Calu3 (cell line): ENCODE measurements around the gene NUFIP2. TPM values are rescaled to one million over a fixed set of nuclear protein-coding genes. Genes with fewer than 3 reads are reported as not detected.

Experiments
- BruUV-seq: library from RNA; stranded (reverse); fragments of 400-500 nt; replicated peaks from 2 replicates; lab custom pipeline; 2021; lab: Mats Ljungman, UMichigan
- CTCF ChIA-PET: fragments of 300-600 bp; sonication (Branson Sonifier 250); formaldehyde crosslinking; loops from one replicate; lab custom pipeline; 2022; ENCODE audit warnings: antibody characterized with exemption; lab: Charles Lee
- DNase-seq: peaks from one replicate; pipeline ENCODE4 v3.0.0; 2022
- H3K27ac Mint-ChIP-seq: one replicate; pipeline ENCODE4 v1.8.0; 2022; ENCODE audit warnings: mixed read lengths; ENCODE audit not compliant: unreplicated experiment
- H3K27me3 Mint-ChIP-seq: one replicate; pipeline ENCODE4 v1.8.0; 2022; ENCODE audit warnings: mixed read lengths; ENCODE audit not compliant: unreplicated experiment
- H3K36me3 Mint-ChIP-seq: one replicate; pipeline ENCODE4 v1.8.0; 2022; ENCODE audit warnings: mild to moderate bottlenecking, moderate library complexity, mixed read lengths; ENCODE audit not compliant: insufficient read depth, unreplicated experiment
- H3K4me1 Mint-ChIP-seq: one replicate; pipeline ENCODE4 v1.8.0; 2022; ENCODE audit warnings: mild to moderate bottlenecking, low read depth, mixed read lengths; ENCODE audit not compliant: unreplicated experiment
- H3K4me3 Mint-ChIP-seq: one replicate; pipeline ENCODE4 v1.8.0; 2022; ENCODE audit warnings: mild to moderate bottlenecking, low read depth, moderate library complexity, mixed read lengths; ENCODE audit not compliant: unreplicated experiment
- H3K9me3 Mint-ChIP-seq: one replicate; pipeline ENCODE4 v1.8.0; 2022; ENCODE audit warnings: low read depth, mixed read lengths; ENCODE audit not compliant: unreplicated experiment
- intact Hi-C: fragments of 100-400 bp; cut with micrococcal nuclease; formaldehyde crosslinking; loops from one replicate; pipeline ENCODE4 v1.10.0; 2022; ENCODE audit not compliant: unreplicated experiment
- total RNA-seq: library from RNA; stranded (reverse); gene quantifications from 2 replicates; pipeline ENCODE4 v1.2.3, GENCODE V29; 2022
- TF ChIP-seq, protein P1 (sequence below): fragments of 200-600 bp; IDR thresholded peaks from one replicate; pipeline ENCODE4 v1.8.0; 2022; ENCODE audit warnings: antibody characterized with exemption; ENCODE audit not compliant: unreplicated experiment

Gene NUFIP2
- total RNA-seq, 1 experiment from 2014 or later, result 92.9 TPM

DNA sequence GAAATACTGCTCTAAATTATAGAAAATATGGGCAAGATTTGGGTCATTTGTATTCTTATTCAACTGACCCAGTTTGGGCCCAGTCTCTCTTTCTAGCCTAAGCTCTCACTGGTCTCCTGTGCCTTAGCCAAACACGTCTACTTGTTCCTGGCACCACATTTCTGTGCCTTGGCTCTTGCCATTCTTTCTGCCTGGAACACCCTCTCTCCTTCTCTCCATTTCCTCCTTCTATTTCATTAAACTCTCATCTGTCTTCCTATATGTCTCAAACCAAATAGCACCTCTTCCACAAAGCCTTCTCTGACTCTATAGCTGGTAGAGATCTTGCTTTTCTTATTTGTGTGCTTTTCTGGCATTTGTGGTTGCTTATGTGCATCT lies 37.7 kb upstream of the NUFIP2 start:
- H3K9me3 Mint-ChIP-seq, result no peaks in the 10 kb centered on the region
- CTCF ChIA-PET, result no interaction called here
- TF ChIP-seq, protein P1, sequence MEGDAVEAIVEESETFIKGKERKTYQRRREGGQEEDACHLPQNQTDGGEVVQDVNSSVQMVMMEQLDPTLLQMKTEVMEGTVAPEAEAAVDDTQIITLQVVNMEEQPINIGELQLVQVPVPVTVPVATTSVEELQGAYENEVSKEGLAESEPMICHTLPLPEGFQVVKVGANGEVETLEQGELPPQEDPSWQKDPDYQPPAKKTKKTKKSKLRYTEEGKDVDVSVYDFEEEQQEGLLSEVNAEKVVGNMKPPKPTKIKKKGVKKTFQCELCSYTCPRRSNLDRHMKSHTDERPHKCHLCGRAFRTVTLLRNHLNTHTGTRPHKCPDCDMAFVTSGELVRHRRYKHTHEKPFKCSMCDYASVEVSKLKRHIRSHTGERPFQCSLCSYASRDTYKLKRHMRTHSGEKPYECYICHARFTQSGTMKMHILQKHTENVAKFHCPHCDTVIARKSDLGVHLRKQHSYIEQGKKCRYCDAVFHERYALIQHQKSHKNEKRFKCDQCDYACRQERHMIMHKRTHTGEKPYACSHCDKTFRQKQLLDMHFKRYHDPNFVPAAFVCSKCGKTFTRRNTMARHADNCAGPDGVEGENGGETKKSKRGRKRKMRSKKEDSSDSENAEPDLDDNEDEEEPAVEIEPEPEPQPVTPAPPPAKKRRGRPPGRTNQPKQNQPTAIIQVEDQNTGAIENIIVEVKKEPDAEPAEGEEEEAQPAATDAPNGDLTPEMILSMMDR, result no peak
- DNase-seq, result no peak
- no peaks in the 10 kb centered on the region for H3K36me3 Mint-ChIP-seq
- H3K4me1 Mint-ChIP-seq, result no peaks in the 10 kb centered on the region
- no peak overlapping the region for H3K4me3 Mint-ChIP-seq
- BruUV-seq, result no TSS peak
- intact Hi-C loops, result no loop called here
- no peak overlapping the region for H3K27ac Mint-ChIP-seq
- H3K27me3 Mint-ChIP-seq, result no peaks in the 10 kb centered on the region

DNA sequence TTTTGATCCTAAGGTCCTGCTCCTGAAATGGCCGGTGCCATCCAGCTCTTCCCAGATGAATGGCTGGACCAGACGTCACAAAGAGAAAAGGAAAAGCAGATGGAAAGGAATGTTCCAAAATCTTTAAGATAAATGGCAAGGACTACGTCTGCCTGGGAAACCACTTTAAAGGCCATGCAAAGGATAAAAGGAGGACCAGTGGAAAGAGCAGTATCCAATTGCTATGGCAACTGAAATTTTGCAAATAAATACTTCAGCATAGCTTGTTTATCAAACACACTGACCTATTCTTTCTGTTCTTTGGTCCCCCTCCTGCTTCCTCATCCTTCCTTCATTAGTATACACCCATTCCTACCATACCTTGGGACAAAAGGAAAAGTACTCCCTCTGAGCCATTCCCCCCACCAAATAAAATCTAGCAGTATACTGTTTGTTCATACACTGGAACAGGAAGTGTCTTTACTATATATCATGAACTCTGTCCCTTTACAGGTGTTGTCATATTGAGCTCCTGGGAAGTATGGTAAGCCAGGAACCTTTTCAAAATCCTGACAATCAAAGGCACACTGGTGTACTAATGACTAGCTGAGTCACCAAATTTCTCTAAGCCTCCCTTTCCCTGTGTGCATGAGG lies 37.2 kb upstream of the NUFIP2 start:
- Mint-ChIP-seq H3K36me3 (no peaks in the 10 kb centered on the region), H3K9me3 (no peaks in the 10 kb centered on the region), H3K4me3 (no peak overlapping the region), H3K27me3 (no peaks in the 10 kb centered on the region), H3K4me1 (no peaks in the 10 kb centered on the region), H3K27ac (no peak overlapping the region)
- TF ChIP-seq, protein P1, result no peak
- CTCF ChIA-PET, result interaction anchor here (0.6 kb wide), 1 partner anchor 41 kb away, joined by 5 read pairs; no protein-coding TSS in a partner anchor
- intact Hi-C loops, result no loop called here
- BruUV-seq, result no TSS peak
- no peak for DNase-seq

DNA sequence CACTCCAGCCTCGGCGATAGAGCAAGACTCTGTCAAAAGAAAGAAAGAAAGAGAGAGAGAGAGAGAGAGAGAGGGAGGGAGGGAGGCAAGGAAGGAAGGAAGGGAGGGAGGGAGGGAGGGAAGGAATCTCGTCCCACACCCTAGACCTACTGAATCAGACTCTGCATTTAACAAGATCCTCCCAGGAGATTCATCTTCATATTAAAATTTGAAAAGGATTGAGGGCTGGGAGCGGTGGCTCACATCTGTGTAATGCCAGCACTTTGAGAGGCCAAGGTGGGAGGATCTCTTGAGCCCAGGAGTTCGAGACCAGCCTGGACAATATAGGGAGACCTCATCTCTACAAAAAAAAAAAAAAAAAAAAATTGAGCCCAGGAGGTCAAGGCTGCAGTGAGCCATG lies 33.5 kb upstream of the NUFIP2 start:
- intact Hi-C loops, result no loop called here

DNA sequence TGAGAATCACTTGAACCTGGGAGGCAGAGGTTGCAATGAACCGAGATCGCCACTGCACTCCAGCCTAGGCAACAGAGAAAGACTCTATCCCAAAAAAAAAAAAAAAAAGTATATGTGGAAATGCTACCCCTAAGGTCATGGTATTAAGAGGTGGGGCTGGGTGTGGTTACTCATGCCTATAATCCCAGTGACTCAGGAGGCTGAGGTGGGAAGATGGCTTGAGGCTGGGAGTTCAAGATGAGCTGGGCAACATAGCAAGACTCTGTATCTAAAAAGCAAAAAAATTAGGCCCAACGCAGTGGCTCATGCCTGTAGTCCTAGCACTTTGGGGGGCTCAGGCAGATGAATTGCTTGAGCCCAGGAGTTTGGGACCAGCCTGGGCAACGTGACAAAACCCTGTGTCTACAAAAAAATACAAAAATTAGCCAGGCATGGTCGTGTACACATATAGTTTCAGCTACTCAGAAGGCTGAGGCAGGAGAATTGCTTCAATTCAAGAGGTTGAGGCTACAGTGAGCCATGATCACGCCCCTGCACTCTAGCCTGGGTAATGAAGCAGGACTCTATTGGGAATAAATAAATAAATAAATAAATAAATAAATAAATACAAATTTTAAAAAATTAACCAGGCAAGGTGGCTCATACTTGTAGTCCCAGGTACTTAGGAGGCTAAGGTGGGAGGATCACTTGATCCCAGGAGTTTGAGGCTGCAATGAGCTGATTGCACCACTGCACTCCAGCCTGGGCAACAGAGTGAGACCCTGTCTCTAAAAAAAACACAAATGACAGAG lies 32.3 kb upstream of the NUFIP2 start:
- Mint-ChIP-seq H3K36me3 (no peaks in the 10 kb centered on the region), H3K27me3 (no peaks in the 10 kb centered on the region), H3K27ac (no peak overlapping the region), H3K4me3 (no peak overlapping the region), H3K9me3 (no peaks in the 10 kb centered on the region), H3K4me1 (no peaks in the 10 kb centered on the region)
- no peak for DNase-seq
- BruUV-seq, result no TSS peak
- CTCF ChIA-PET, result no interaction called here
- intact Hi-C loops, result no loop called here
- TF ChIP-seq, protein P1, result no peak

More for the DNA sequence above, 33.5 kb upstream of the NUFIP2 start:
- no TSS peak for BruUV-seq
- no peak for DNase-seq
- H3K4me3 Mint-ChIP-seq, result no peak overlapping the region
- TF ChIP-seq, protein P1, result no peak
- no peaks in the 10 kb centered on the region for H3K36me3 Mint-ChIP-seq
- no peak overlapping the region for H3K27ac Mint-ChIP-seq
- H3K9me3 Mint-ChIP-seq, result no peaks in the 10 kb centered on the region
- H3K27me3 Mint-ChIP-seq, result no peaks in the 10 kb centered on the region
- H3K4me1 Mint-ChIP-seq, result no peaks in the 10 kb centered on the region
- CTCF ChIA-PET, result no interaction called here
